Measurements from ENCODE around the gene TMEM181. TPM values are rescaled to one million over a fixed set of nuclear protein-coding genes. Genes with fewer than 3 reads are reported as not detected.

Gene TMEM181
- total and polyA plus RNA-seq, 12 donors, result 8.8 to 29.1 (median 20.5) TPM

DNA sequence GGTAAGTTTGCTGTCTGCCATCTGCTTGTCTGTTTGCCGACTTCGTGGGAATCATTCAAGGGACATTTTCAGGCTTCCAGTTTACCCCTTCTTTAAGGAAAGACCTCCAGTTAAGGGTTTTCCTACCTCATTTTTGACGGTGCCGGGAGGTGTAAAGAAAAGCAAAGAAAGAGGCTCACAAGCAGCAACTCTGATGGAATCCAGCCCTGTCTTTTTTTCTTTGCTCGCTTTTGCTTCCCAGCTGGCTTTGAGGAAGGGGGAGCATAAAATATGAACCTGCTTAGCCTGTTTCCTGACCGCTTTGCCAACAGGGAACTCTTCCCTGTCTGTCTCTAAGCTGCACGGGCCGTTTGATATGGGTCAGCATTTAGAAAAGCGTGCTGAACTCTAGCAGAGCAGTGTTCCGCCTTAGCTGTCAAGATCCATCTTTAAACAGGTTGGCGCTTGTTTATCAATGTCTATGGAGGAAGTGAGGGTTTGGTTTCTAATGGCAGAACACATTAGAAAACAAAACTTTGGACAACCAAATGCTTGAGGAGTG, 103.8 kb downstream of the TMEM181 start:
- H3K27ac ChIP-seq, result no peak overlapping the region

GRCh38 chr6:158665332-158665731, 105.4 kb downstream of the TMEM181 start:
- no peaks in the 10 kb centered on the region for H3K36me3 ChIP-seq (replicated peaks in 1 of 2)
- no peak overlapping the region for H3K27ac ChIP-seq
- H3K9me3 ChIP-seq (replicated peaks in 1 of 3), result no peaks in the 10 kb centered on the region
- WGBS, 4 donors, result 94 to 98% (median 96%) methylated on average over 18 of the region's 18 CpGs
- no peak for TF ChIP-seq POLR2A (IDR thresholded peaks at IDR 0.05)
- TF ChIP-seq CTCF (IDR thresholded peaks at IDR 0.05), result no peak
- intact Hi-C loops (cut with DNase I), result no loop called here
- H3K27me3 ChIP-seq, result no peaks in the 10 kb centered on the region
- peaks cover 0 to 12% of the 10 kb centered on the region in 2 donors for H3K4me1 ChIP-seq (replicated peaks in 1 of 2)
- no peak overlapping the region for H3K4me3 ChIP-seq
- DNase-seq, result peak in 1 of 7 donors; percentile 30

More for the DNA sequence above, 103.8 kb downstream of the TMEM181 start:
- no peaks in the 10 kb centered on the region for H3K9me3 ChIP-seq (replicated peaks in 1 of 3)
- TF ChIP-seq CTCF (IDR thresholded peaks at IDR 0.05) (no peak), POLR2A (IDR thresholded peaks at IDR 0.05) (no peak)
- no peaks in the 10 kb centered on the region for H3K36me3 ChIP-seq (replicated peaks in 1 of 2)
- WGBS, 4 donors, result 60 to 68% (median 65%) methylated on average over 11 of the region's 11 CpGs
- H3K4me1 ChIP-seq (replicated peaks in 1 of 2), result peaks cover 0 to 12% of the 10 kb centered on the region in 2 donors
- no peak overlapping the region for H3K4me3 ChIP-seq
- intact Hi-C loops (cut with DNase I), result no loop called here
- peak in 1 of 7 donors; percentile 46 for DNase-seq
- no peaks in the 10 kb centered on the region for H3K27me3 ChIP-seq

GRCh38 chr6:158666628-158667359, 106.9 kb downstream of the TMEM181 start:
- TF ChIP-seq CTCF (IDR thresholded peaks at IDR 0.05) (no peak), POLR2A (IDR thresholded peaks at IDR 0.05) (no peak)
- Histone ChIP-seq H3K27ac (peak overlapping the region in 1 of 5 donors; percentile 51), H3K27me3 (no peaks in the 10 kb centered on the region), H3K9me3 (replicated peaks in 1 of 3) (no peaks in the 10 kb centered on the region), H3K36me3 (replicated peaks in 1 of 2) (no peaks in the 10 kb centered on the region), H3K4me1 (replicated peaks in 1 of 2) (peaks cover 0 to 12% of the 10 kb centered on the region in 2 donors), H3K4me3 (no peak overlapping the region)
- intact Hi-C loops (cut with DNase I), result no loop called here
- DNase-seq, result peak in 3 of 7 donors; percentile 42 to 59 (median 53)
- WGBS, 4 donors, result 77 to 84% (median 82%) methylated on average over 14 of the region's 14 CpGs

DNA sequence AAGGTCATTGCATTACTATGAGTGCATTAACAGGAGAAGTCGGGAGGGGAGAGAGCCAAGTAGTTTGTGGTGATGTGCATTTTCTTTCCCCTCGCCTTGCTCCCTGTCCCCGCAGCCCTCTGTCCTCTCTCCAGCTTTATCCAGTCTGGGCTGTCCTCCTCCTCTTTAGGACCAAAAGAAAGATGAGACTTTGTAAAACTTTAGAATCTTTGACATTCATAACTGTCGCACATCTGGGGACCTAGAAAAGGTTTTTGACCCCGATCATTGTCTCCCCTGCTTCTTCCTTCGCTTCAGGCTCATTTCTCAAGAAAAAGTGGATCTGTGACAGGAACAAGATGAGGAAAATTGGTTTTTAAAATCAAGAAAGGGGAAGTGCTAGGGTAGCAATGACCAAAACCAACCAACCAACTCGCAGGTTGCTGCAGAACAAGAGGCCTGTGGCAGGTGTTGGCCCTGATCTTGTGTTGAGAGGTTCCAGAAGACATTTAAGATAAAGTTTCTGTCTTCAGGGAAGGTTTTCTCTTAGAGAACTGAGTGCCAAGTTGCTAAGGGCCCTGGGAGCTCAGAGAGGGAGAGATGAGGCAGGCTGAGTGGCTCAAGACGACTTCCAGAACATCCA, 107.6 kb downstream of the TMEM181 start:
- 84 to 89% (median 87%) methylated on average over 8 of the region's 8 CpGs for WGBS, 4 donors
- intact Hi-C loops (cut with DNase I), result no loop called here
- peak overlapping the region in 1 of 5 donors; percentile 59 for H3K27ac ChIP-seq
- no peaks in the 10 kb centered on the region for H3K27me3 ChIP-seq
- no peaks in the 10 kb centered on the region for H3K36me3 ChIP-seq (replicated peaks in 1 of 2)
- peak in 1 of 7 donors; percentile 35 for DNase-seq
- TF ChIP-seq POLR2A (IDR thresholded peaks at IDR 0.05) (no peak), CTCF (IDR thresholded peaks at IDR 0.05) (no peak)
- H3K4me1 ChIP-seq (replicated peaks in 1 of 2), result peaks cover 0 to 10% of the 10 kb centered on the region in 2 donors
- no peak overlapping the region for H3K4me3 ChIP-seq
- no peaks in the 10 kb centered on the region for H3K9me3 ChIP-seq (replicated peaks in 1 of 3)

Data from adrenal gland (tissue), 12 donors.